Thoracic aorta (tissue), 2 donors: Measurements from ENCODE around the gene MTHFD1L. TPM values are rescaled to one million over a fixed set of nuclear protein-coding genes. Genes with fewer than 3 reads are reported as not detected.

ENCODE experiments used
- ATAC-seq: fragments of 150-250 bp; one replicate; pipeline ENCODE4 v1.8.0; 2017; ENCODE audit warnings: low read depth; ENCODE audit not compliant: insufficient number of reproducible peaks, low FRiP score
- DNase-seq: peaks from one replicate; pipeline ENCODE4 v3.0.0-alpha.2; 2020; ENCODE audit warnings: low spot score
- H3K27ac ChIP-seq, 2 donors: fragments of 200-600 bp; sonication (generic); 1 replicate in 1 of 2; 2 replicates in 1 of 2; pipeline ENCODE4 v1.5.1; 2016; ENCODE audit warnings: mild to moderate bottlenecking in 2 of 2, moderate library complexity in 2 of 2
- H3K27me3 ChIP-seq: fragments of 200-600 bp; sonication (generic); replicated peaks from 2 replicates; pipeline ENCODE4 v1.6.0; 2016; ENCODE audit warnings: mild to moderate bottlenecking; ENCODE audit not compliant: insufficient read depth
- H3K36me3 ChIP-seq: fragments of 200-600 bp; sonication (generic); one replicate; pipeline ENCODE4 v1.5.1; 2016
- H3K4me1 ChIP-seq, 2 donors: fragments of 200-600 bp; sonication (generic); 1 replicate in 1 of 2; 2 replicates in 1 of 2; pipeline versions ENCODE4 v1.5.1 to v1.6.0; 2016; ENCODE audit warnings: low read depth in 2 of 2, mild to moderate bottlenecking in 1 of 2; ENCODE audit not compliant: control insufficient read depth in 1 of 2
- H3K4me3 ChIP-seq: fragments of 200-600 bp; sonication (generic); 2 replicates; pipeline ENCODE4 v1.5.1; 2016; ENCODE audit warnings: mild to moderate bottlenecking
- H3K9me3 ChIP-seq: fragments of 200-600 bp; sonication (generic); 2 replicates; pipeline ENCODE4 v1.5.1; 2016
- CTCF ChIP-seq: fragments of 200-600 bp; sonication (generic); IDR thresholded peaks from one replicate; pipeline ENCODE4 v1.5.1; 2019; ENCODE audit warnings: antibody characterized with exemption
- total RNA-seq, 2 donors: library from RNA; depleted of rRNA; stranded (reverse); fragments of >200 nt; gene quantifications; one replicate each; pipeline versions ENCODE4 v1.1.0 to v1.2.3, GENCODE V29; 2016

Gene MTHFD1L
- total RNA-seq, 2 donors from 2014 or later = 52.8 to 77.3 TPM

DNA sequence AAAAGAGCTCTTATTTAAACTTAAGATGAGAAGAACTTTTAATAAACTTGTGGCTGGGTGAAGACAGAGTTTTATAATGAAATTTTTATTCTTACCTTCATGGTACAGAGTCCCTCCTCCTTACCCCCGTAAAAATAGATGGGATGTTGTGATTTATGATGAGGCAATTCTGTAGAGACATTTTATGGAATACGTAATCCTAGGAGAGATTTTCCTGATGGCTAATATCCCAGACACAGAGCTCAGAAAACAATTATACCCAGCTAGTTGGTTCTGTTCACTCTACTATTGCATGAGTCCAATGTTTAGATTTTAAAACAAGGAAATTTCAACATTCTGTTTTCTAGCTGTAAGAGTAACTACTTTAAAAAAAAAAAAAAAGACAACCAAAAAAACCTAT lies 43.4 kb downstream of the MTHFD1L start:
- TF ChIP-seq CTCF = no peak
- peaks cover 6% of the 10 kb centered on the region for H3K36me3 ChIP-seq
- no peaks in the 10 kb centered on the region for H3K9me3 ChIP-seq
- DNase-seq (no peak), ATAC-seq (no peak)
- no peak overlapping the region for H3K4me3 ChIP-seq
- no peaks in the 10 kb centered on the region for H3K27me3 ChIP-seq
- peaks cover 11 to 25% of the 10 kb centered on the region in 2 donors for H3K4me1 ChIP-seq
- H3K27ac ChIP-seq = no peak overlapping the region

GRCh38 chr6:150910561-150910960 lies 45.1 kb downstream of the MTHFD1L start:
- ATAC-seq (no peak), DNase-seq (no peak)
- no peak overlapping the region for H3K27ac ChIP-seq

DNA sequence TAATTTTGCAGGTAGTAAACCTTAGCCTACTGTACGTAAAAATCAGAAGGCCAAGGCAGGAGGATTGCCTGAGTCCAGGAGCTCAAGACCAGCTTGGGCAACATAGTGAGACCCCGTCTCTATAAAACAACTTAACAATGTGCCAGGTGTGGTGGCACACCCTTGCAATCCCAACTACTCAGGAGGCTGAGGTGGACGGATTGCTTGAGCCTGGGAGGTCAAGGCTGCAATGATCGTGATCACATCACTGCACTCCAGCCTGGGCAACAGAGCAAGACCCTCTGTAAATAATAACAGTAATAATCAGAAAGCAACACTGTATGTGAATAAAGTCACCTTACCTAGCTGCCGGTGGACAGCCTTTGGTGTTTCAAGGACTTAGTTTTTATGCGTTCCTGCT lies 48.9 kb downstream of the MTHFD1L start:
- no peak for DNase-seq
- H3K4me1 ChIP-seq = peaks cover 6 to 12% of the 10 kb centered on the region in 2 donors
- no peak overlapping the region for H3K27ac ChIP-seq
- no peak for TF ChIP-seq CTCF
- H3K36me3 ChIP-seq = peaks cover 6% of the 10 kb centered on the region
- ATAC-seq = no peak
- no peak overlapping the region for H3K4me3 ChIP-seq
- H3K27me3 ChIP-seq = no peaks in the 10 kb centered on the region
- no peaks in the 10 kb centered on the region for H3K9me3 ChIP-seq

More at GRCh38 chr6:150910561-150910960, 45.1 kb downstream of the MTHFD1L start:
- no peaks in the 10 kb centered on the region for H3K9me3 ChIP-seq
- H3K27me3 ChIP-seq = no peaks in the 10 kb centered on the region
- TF ChIP-seq CTCF = no peak
- no peak overlapping the region for H3K4me3 ChIP-seq
- H3K36me3 ChIP-seq = peaks cover 6% of the 10 kb centered on the region
- peaks cover 16 to 35% of the 10 kb centered on the region in 2 donors for H3K4me1 ChIP-seq

DNA sequence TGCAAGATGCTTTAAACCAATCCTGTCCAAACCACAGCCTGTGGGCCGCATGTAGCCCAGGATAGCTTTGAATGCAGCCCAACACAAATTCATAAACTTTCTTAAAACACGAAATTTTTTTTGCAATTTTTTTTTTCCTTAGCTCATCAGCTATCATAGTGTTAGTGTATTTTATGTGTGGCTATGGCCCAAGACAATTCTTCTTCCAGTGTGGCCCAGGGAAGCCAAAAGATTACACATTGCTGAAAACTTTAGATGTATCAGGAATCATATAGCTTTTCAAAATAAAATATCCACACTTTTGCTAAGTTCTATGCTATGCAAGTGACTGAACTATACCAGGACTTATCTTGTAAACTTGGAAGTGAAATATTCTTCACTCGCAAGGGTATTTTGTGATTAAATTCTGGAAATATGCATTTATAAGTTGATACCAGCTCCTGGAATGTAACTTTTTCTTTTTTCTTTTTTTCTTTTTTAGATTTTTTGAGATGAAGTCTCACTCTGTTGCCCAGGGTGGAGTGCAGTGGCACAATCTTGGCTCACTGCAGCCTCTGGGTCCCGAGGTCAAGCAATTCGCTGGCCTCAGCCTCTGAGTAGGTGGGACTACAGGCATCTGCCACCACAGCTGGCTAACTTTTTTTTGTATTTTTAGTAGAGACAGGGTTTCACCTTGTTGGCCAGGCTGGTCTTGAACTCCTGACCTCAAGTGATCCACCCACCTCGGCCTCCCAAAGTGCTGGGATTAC lies 49.8 kb downstream of the MTHFD1L start:
- peak overlapping the region; percentile 64 to 67 for H3K27ac ChIP-seq
- ATAC-seq = no peak

DNA sequence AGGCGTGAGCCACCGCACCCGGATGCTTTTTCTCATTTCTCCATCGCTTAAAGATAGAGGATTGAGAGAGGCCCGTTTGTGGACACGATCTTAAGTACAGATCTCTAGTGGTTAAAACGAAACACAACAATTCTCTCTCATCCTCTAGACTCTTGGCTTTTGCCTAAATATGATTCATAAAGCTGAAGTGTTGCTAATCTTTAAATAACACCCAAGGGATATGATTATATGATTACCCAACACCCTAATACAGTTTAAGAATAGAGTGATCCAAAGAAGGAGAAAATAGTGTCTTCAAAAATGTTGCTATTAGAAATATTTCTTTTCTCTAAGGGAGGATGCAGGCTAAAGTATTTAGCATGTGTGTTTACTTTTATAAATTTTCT lies 50.4 kb downstream of the MTHFD1L start:
- no peak for TF ChIP-seq CTCF

More for the DNA sequence above, 49.8 kb downstream of the MTHFD1L start:
- peak overlapping the region; percentile 37 for H3K4me3 ChIP-seq
- no peak for TF ChIP-seq CTCF
- DNase-seq = no peak
- H3K9me3 ChIP-seq = no peaks in the 10 kb centered on the region
- H3K36me3 ChIP-seq = peaks cover 6% of the 10 kb centered on the region
- H3K27me3 ChIP-seq = no peaks in the 10 kb centered on the region
- H3K4me1 ChIP-seq = peaks cover 6 to 12% of the 10 kb centered on the region in 2 donors

More for the DNA sequence above, 50.4 kb downstream of the MTHFD1L start:
- Histone ChIP-seq H3K27ac (peak overlapping the region; percentile 64 to 67), H3K4me3 (peak overlapping the region; percentile 37), H3K9me3 (no peaks in the 10 kb centered on the region), H3K27me3 (no peaks in the 10 kb centered on the region), H3K36me3 (peaks cover 6% of the 10 kb centered on the region), H3K4me1 (peaks cover 6 to 12% of the 10 kb centered on the region in 2 donors)
- no peak for DNase-seq
- peak; percentile 50 for ATAC-seq
